ENCODE data around the gene SPANXN3.

DNA sequence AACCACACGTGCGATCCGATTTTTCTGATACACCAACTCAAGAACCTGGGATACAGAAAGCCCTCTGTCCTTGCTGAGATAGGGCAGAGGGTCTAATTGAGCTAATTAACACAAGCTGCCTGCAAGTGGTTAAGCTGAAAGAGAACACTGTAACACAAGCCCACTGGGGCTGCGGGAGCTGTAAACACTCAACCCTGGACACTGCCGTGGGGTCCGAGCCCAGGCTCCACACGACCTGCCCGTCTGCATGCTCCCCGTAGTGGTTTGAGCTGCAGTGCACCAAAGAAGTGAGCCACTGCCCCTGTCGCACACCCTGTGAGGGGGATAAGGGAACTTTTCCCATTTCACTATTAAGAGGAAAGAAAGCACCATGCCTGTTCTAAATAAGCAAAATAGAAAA lies 54.6 kb downstream of the SPANXN3 start:
- TF ChIP-seq, protein P1, sequence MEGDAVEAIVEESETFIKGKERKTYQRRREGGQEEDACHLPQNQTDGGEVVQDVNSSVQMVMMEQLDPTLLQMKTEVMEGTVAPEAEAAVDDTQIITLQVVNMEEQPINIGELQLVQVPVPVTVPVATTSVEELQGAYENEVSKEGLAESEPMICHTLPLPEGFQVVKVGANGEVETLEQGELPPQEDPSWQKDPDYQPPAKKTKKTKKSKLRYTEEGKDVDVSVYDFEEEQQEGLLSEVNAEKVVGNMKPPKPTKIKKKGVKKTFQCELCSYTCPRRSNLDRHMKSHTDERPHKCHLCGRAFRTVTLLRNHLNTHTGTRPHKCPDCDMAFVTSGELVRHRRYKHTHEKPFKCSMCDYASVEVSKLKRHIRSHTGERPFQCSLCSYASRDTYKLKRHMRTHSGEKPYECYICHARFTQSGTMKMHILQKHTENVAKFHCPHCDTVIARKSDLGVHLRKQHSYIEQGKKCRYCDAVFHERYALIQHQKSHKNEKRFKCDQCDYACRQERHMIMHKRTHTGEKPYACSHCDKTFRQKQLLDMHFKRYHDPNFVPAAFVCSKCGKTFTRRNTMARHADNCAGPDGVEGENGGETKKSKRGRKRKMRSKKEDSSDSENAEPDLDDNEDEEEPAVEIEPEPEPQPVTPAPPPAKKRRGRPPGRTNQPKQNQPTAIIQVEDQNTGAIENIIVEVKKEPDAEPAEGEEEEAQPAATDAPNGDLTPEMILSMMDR (conservative IDR thresholded peaks at IDR 0.05; ENCODE audit: low read depth in 2 of 2), result no peak
- TF ChIP-seq ZNF331 (CRISPR knock-in tag; IDR thresholded peaks at IDR 0.05; ENCODE audit: low read depth) (no peak), EZH2 (IDR thresholded peaks at IDR 0.05; ENCODE audit: low read depth, unreplicated experiment) (no peak), EZH2phosphoT487 (IDR thresholded peaks at IDR 0.05; ENCODE audit: unreplicated experiment) (no peak), STAT1 (IDR thresholded peaks at IDR 0.05; ENCODE audit: unreplicated experiment) (no peak), POLR2AphosphoS5 (IDR thresholded peaks at IDR 0.05; ENCODE audit: low read depth) (no peak), JUNB (IDR thresholded peaks at IDR 0.05; ENCODE audit: unreplicated experiment) (no peak), CREB1 (CRISPR knock-in tag; IDR thresholded peaks at IDR 0.05; ENCODE audit: low read depth) (no peak), ZNF114 (CRISPR knock-in tag; IDR thresholded peaks at IDR 0.05) (no peak), NANOG (IDR thresholded peaks at IDR 0.05; ENCODE audit: borderline replicate concordance) (no peak)
- TF ChIP-seq, protein P2, sequence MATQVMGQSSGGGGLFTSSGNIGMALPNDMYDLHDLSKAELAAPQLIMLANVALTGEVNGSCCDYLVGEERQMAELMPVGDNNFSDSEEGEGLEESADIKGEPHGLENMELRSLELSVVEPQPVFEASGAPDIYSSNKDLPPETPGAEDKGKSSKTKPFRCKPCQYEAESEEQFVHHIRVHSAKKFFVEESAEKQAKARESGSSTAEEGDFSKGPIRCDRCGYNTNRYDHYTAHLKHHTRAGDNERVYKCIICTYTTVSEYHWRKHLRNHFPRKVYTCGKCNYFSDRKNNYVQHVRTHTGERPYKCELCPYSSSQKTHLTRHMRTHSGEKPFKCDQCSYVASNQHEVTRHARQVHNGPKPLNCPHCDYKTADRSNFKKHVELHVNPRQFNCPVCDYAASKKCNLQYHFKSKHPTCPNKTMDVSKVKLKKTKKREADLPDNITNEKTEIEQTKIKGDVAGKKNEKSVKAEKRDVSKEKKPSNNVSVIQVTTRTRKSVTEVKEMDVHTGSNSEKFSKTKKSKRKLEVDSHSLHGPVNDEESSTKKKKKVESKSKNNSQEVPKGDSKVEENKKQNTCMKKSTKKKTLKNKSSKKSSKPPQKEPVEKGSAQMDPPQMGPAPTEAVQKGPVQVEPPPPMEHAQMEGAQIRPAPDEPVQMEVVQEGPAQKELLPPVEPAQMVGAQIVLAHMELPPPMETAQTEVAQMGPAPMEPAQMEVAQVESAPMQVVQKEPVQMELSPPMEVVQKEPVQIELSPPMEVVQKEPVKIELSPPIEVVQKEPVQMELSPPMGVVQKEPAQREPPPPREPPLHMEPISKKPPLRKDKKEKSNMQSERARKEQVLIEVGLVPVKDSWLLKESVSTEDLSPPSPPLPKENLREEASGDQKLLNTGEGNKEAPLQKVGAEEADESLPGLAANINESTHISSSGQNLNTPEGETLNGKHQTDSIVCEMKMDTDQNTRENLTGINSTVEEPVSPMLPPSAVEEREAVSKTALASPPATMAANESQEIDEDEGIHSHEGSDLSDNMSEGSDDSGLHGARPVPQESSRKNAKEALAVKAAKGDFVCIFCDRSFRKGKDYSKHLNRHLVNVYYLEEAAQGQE (IDR thresholded peaks at IDR 0.05; ENCODE audit: unreplicated experiment), result no peak
- TF ChIP-seq, protein P3, sequence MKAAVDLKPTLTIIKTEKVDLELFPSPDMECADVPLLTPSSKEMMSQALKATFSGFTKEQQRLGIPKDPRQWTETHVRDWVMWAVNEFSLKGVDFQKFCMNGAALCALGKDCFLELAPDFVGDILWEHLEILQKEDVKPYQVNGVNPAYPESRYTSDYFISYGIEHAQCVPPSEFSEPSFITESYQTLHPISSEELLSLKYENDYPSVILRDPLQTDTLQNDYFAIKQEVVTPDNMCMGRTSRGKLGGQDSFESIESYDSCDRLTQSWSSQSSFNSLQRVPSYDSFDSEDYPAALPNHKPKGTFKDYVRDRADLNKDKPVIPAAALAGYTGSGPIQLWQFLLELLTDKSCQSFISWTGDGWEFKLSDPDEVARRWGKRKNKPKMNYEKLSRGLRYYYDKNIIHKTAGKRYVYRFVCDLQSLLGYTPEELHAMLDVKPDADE (IDR thresholded peaks at IDR 0.05), result no peak
